IMR-90 (cell line): ENCODE measurements around the gene ALDOA.

Experiments used
- BHLHE40 ChIP-seq: fragments of 150-350 bp; IDR thresholded peaks from 2 replicates; pipeline ENCODE4 v1.6.1; 2016; ENCODE audit warnings: mild to moderate bottlenecking, low read depth, low read length
- CEBPB ChIP-seq: IDR thresholded peaks from 2 replicates; pipeline ENCODE4 v1.6.1; 2012; ENCODE audit warnings: low read depth, low read length, improper control_type of control experiment
- CTCF ChIP-seq: conservative IDR thresholded peaks from 2 replicates; pipeline ENCODE4 v1.5.1; 2012; ENCODE audit warnings: mild to moderate bottlenecking, low read depth, low read length, improper control_type of control experiment
- ELK1 ChIP-seq: fragments of 150-350 bp; IDR thresholded peaks from 2 replicates; pipeline ENCODE4 v1.6.1; 2016; ENCODE audit warnings: low read depth, mild to moderate bottlenecking, low read length, moderate library complexity, borderline replicate concordance
- POLR2A ChIP-seq: IDR thresholded peaks from 2 replicates; pipeline ENCODE4 v1.6.1; 2012; ENCODE audit warnings: mild to moderate bottlenecking, low read depth, low read length
- SMC3 ChIP-seq: fragments of 150-350 bp; IDR thresholded peaks from 2 replicates; pipeline ENCODE4 v1.6.1; 2016; ENCODE audit warnings: low read depth, mild to moderate bottlenecking, antibody characterized with exemption, low read length, moderate library complexity

GRCh38 chr16:30022887-30023286 is 42.7 kb upstream of the ALDOA start, which contains the start of gene C16orf92:
- TF ChIP-seq CTCF (no peak), POLR2A (no peak), SMC3 (no peak), BHLHE40 (no peak), ELK1 (no peak), CEBPB (no peak)
